GM19395 (cell line): Measurements from ENCODE around the gene PTP4A2.

Source experiments
- ATAC-seq: cut with Tn5 transposase; IDR thresholded peaks from one replicate; pipeline ENCODE4 v1.9.1; 2021; ENCODE audit warnings: mild to moderate bottlenecking, moderate library complexity; ENCODE audit not compliant: unreplicated experiment

PTP4A2 gene

GRCh38 chr1:31865728-31866449 is 72.3 kb downstream of the PTP4A2 start:
- ATAC-seq = no peak

- ATAC-seq = no peak
These were observed 76.1 kb downstream of the PTP4A2 start for GRCh38 chr1:31862071-31862470.

- ATAC-seq = no peak
These were observed 76.8 kb downstream of the PTP4A2 start for GRCh38 chr1:31861346-31861745.

- ATAC-seq = no peak
These were observed 77.6 kb downstream of the PTP4A2 start for GRCh38 chr1:31860581-31860980.

GRCh38 chr1:31859719-31860118 is 78.4 kb downstream of the PTP4A2 start:
- no peak for ATAC-seq

- ATAC-seq = no peak
These were observed 79.1 kb downstream of the PTP4A2 start for GRCh38 chr1:31859044-31859443.

- no peak for ATAC-seq
These were observed 80.3 kb downstream of the PTP4A2 start for GRCh38 chr1:31857863-31858262.
